H9 (cell line): ENCODE results near the gene BUB3. TPM values are rescaled to one million over a fixed set of nuclear protein-coding genes. Genes with fewer than 3 reads are reported as not detected.
A peak's percentile ranks its signal among the peaks of the same experiment; 100 is the strongest.

ENCODE experiments used
- DNase-seq: peaks from one replicate; pipeline ENCODE4 v3.0.0-alpha.2; 2017
- H2AFZ ChIP-seq: one replicate; pipeline ENCODE4 v1.6.1; 2013; ENCODE audit warnings: mild to moderate bottlenecking, low read length, control low read depth, moderate library complexity
- H2AK5ac ChIP-seq: 2 replicates; pipeline ENCODE4 v1.6.1; 2013; ENCODE audit warnings: low read length, control low read depth, mixed read lengths; ENCODE audit not compliant: insufficient read length
- H2BK120ac ChIP-seq: one replicate; pipeline ENCODE4 v1.6.1; 2013; ENCODE audit warnings: low read depth, mild to moderate bottlenecking, low read length, control low read depth, inconsistent platforms; ENCODE audit not compliant: poor library complexity, severe bottlenecking
- H2BK12ac ChIP-seq: 2 replicates; pipeline ENCODE4 v1.6.1; 2013; ENCODE audit warnings: low read length, control low read depth, mixed read lengths, low read depth; ENCODE audit not compliant: insufficient read length
- H2BK15ac ChIP-seq: 2 replicates; pipeline ENCODE4 v1.6.1; 2013; ENCODE audit warnings: low read depth, low read length, control low read depth
- H2BK20ac ChIP-seq: one replicate; pipeline ENCODE4 v1.6.1; 2013; ENCODE audit warnings: low read depth, mild to moderate bottlenecking, low read length, control low read depth, inconsistent platforms; ENCODE audit not compliant: poor library complexity, severe bottlenecking
- H2BK5ac ChIP-seq: 2 replicates; pipeline ENCODE4 v1.6.1; 2013; ENCODE audit warnings: low read length, control low read depth, mixed read lengths; ENCODE audit not compliant: insufficient read length
- H3K14ac ChIP-seq: 2 replicates; pipeline ENCODE4 v1.6.1; 2013; ENCODE audit warnings: low read length, control low read depth; ENCODE audit not compliant: insufficient read depth
- H3K18ac ChIP-seq: 2 replicates; pipeline ENCODE4 v1.6.1; 2013; ENCODE audit warnings: low read depth, mild to moderate bottlenecking, mixed read lengths, low read length, control low read depth; ENCODE audit not compliant: insufficient read length
- H3K23ac ChIP-seq: 2 replicates; pipeline ENCODE4 v1.6.1; 2013; ENCODE audit warnings: low read length, control low read depth, mixed read lengths, low read depth; ENCODE audit not compliant: insufficient read length
- H3K23me2 ChIP-seq: 2 replicates; pipeline ENCODE4 v1.6.1; 2013; ENCODE audit warnings: low read depth, mild to moderate bottlenecking, mixed read lengths, low read length, control low read depth; ENCODE audit not compliant: insufficient read length, poor library complexity, severe bottlenecking
- H3K27ac ChIP-seq: 2 replicates; pipeline ENCODE4 v1.5.1; 2013; ENCODE audit warnings: low read length, control low read depth, mixed read lengths, low read depth; ENCODE audit not compliant: insufficient read length
- H3K27me3 ChIP-seq: 2 replicates; pipeline ENCODE4 v1.6.1; 2013; ENCODE audit warnings: low read length, control low read depth, inconsistent platforms; ENCODE audit not compliant: insufficient read depth
- H3K4ac ChIP-seq: 2 replicates; pipeline ENCODE4 v1.6.1; 2013; ENCODE audit warnings: low read depth, mild to moderate bottlenecking, control low read depth, inconsistent platforms, low read length, moderate library complexity
- H3K4me1 ChIP-seq: 2 replicates; pipeline ENCODE4 v1.6.1; 2013; ENCODE audit warnings: low read length, control low read depth, inconsistent platforms; ENCODE audit not compliant: insufficient read depth
- H3K4me2 ChIP-seq: 2 replicates; pipeline ENCODE4 v1.6.1; 2013; ENCODE audit warnings: low read length, control low read depth, mixed read lengths; ENCODE audit not compliant: insufficient read length, insufficient read depth
- H3K56ac ChIP-seq: 2 replicates; pipeline ENCODE4 v1.6.1; 2013; ENCODE audit warnings: low read depth, mild to moderate bottlenecking, mixed read lengths, low read length, control low read depth; ENCODE audit not compliant: insufficient read length
- H3K79me1 ChIP-seq: 2 replicates; pipeline ENCODE4 v1.6.1; 2013; ENCODE audit warnings: low read depth, mild to moderate bottlenecking, moderate library complexity, low read length, control low read depth, inconsistent platforms; ENCODE audit not compliant: insufficient read depth, poor library complexity, severe bottlenecking
- H3K79me2 ChIP-seq: 2 replicates; pipeline ENCODE4 v1.6.1; 2013; ENCODE audit warnings: low read length, control low read depth, inconsistent platforms; ENCODE audit not compliant: insufficient read depth
- H3K9ac ChIP-seq: 2 replicates; pipeline ENCODE4 v1.6.1; 2013; ENCODE audit warnings: low read length, control low read depth, mixed read lengths; ENCODE audit not compliant: insufficient read length; ENCODE audit errors: extremely low read depth
- H3K9me3 ChIP-seq: one replicate; pipeline ENCODE4 v1.6.1; 2013; ENCODE audit warnings: low read depth, low read length, inconsistent platforms; ENCODE audit not compliant: control insufficient read depth
- H3T11ph ChIP-seq: one replicate; pipeline ENCODE4 v1.6.1; 2013; ENCODE audit warnings: mild to moderate bottlenecking, low read length, control low read depth, inconsistent platforms
- H4K20me1 ChIP-seq: one replicate; pipeline ENCODE4 v1.6.1; 2013; ENCODE audit not compliant: control insufficient read depth, insufficient read length, insufficient read depth
- H4K5ac ChIP-seq: 2 replicates; pipeline ENCODE4 v1.6.1; 2013; ENCODE audit warnings: low read depth, mild to moderate bottlenecking, mixed read lengths, low read length, control low read depth; ENCODE audit not compliant: insufficient read length
- H4K8ac ChIP-seq: replicated peaks from 2 replicates; pipeline ENCODE4 v1.6.1; 2013; ENCODE audit warnings: low read length, control low read depth, mixed read lengths, low read depth; ENCODE audit not compliant: insufficient read length
- H4K91ac ChIP-seq: 2 replicates; pipeline ENCODE4 v1.6.1; 2013; ENCODE audit warnings: low read depth, mild to moderate bottlenecking, moderate library complexity, mixed read lengths, low read length, control low read depth; ENCODE audit not compliant: insufficient read length
- H3K27ac Mint-ChIP-seq, 3 experiments: 2 replicates in 2 of 3; 3 replicates in 1 of 3; pipeline ENCODE4 v1.8.0; 2020 to 2021; ENCODE audit warnings: mixed read lengths in 3 of 3, mild to moderate bottlenecking in 1 of 3, moderate library complexity in 1 of 3
- H3K27me3 Mint-ChIP-seq: 2 replicates; pipeline ENCODE4 v1.8.0; 2021; ENCODE audit warnings: low read depth, mild to moderate bottlenecking, moderate library complexity, mixed read lengths
- H3K36me3 Mint-ChIP-seq, 3 experiments: 2 replicates in 2 of 3; 3 replicates in 1 of 3; pipeline ENCODE4 v1.8.0; 2020 to 2021; ENCODE audit warnings: low read depth in 3 of 3, mixed read lengths in 3 of 3; ENCODE audit not compliant: insufficient read depth in 1 of 3
- H3K4me1 Mint-ChIP-seq, 2 experiments: 2 replicates each; pipeline ENCODE4 v1.8.0; 2020; ENCODE audit warnings: mixed read lengths in 2 of 2
- H3K4me3 Mint-ChIP-seq, 2 experiments: 2 replicates in 1 of 2; 3 replicates in 1 of 2; pipeline ENCODE4 v1.8.0; 2020 to 2021; ENCODE audit warnings: mild to moderate bottlenecking in 2 of 2, mixed read lengths in 2 of 2, moderate library complexity in 1 of 2
- H3K9me3 Mint-ChIP-seq, 2 experiments: 2 replicates in 1 of 2; 3 replicates in 1 of 2; pipeline ENCODE4 v1.8.0; 2020; ENCODE audit warnings: mild to moderate bottlenecking in 2 of 2, mixed read lengths in 2 of 2, moderate library complexity in 1 of 2
- CTCF ChIP-seq: fragments of 200-600 bp; sonication (generic); conservative IDR thresholded peaks from 3 replicates; pipeline ENCODE4 v1.8.0; 2021; ENCODE audit warnings: antibody characterized with exemption, mild to moderate bottlenecking
- whole genome bisulfite sequencing: extraction: QIAGEN DNeasy Blood & Tissue Kit; methylation state at CpG from one replicate; pipeline ENCODE4 v1.1.7; 2013; ENCODE audit warnings: missing lambda C conversion rate, low lambda C conversion rate, mixed read lengths; ENCODE audit not compliant: insufficient read length; ENCODE audit errors: extremely low coverage; 5-methylcytosine and 5-hydroxymethylcytosine counted together
- total RNA-seq: library from RNA; stranded (reverse); gene quantifications from 2 replicates; pipeline ENCODE4 v1.2.1, GENCODE V29; 2021

The BUB3 gene
- total RNA-seq, 1 experiment from 2014 or later = 200 TPM

GRCh38 chr10:123149162-123149567, 5.0 kb upstream of the BUB3 start:
- Histone ChIP-seq H2AFZ (no peak overlapping the region), H3K4me2 (peak overlapping the region; percentile 46), H3K9ac (no peak overlapping the region), H3K79me1 (no peaks in the 10 kb centered on the region), H3K23me2 (peaks cover 23% of the 10 kb centered on the region), H2AK5ac (no peak overlapping the region), H4K5ac (no peak overlapping the region), H4K20me1 (no peaks in the 10 kb centered on the region), H2BK120ac (no peak overlapping the region), H2BK5ac (no peak overlapping the region), H3K14ac (no peak overlapping the region), H3K56ac (no peak overlapping the region), H4K8ac (no peak overlapping the region), H3T11ph (no peak overlapping the region), H3K23ac (no peak overlapping the region), H2BK20ac (no peak overlapping the region), H3K27me3 (peaks cover 55% of the 10 kb centered on the region), H4K91ac (no peak overlapping the region), H3K18ac (no peak overlapping the region), H2BK12ac (no peak overlapping the region), H3K4me1 (peaks cover 10% of the 10 kb centered on the region), H2BK15ac (no peak overlapping the region), H3K4ac (no peak overlapping the region), H3K27ac (no peak overlapping the region), H3K79me2 (no peaks in the 10 kb centered on the region), H3K9me3 (no peaks in the 10 kb centered on the region)
- Mint-ChIP-seq H3K27ac (no peak overlapping the region), H3K4me1 (peaks cover 44 to 60% of the 10 kb centered on the region in 2 experiments), H3K27me3 (peaks cover 95% of the 10 kb centered on the region), H3K4me3 (peak overlapping the region; percentile 42 to 80), H3K9me3 (peaks cover 0 to 2% of the 10 kb centered on the region in 2 experiments; a peak in 2 of 5 replicates), H3K36me3 (peaks cover 0 to 10% (median under 1%) of the 10 kb centered on the region in 3 experiments; a peak in 4 of 7 replicates)
- TF ChIP-seq CTCF = no peak
- no peak for DNase-seq
- no CpG with 5 or more reads among the region's 12 CpGs for WGBS
